ENCODE measurements around the gene DEPP1.

DEPP1 gene

GRCh38 chr10:44980309-44981171, 1.9 kb upstream of the DEPP1 start:
- Histone ChIP-seq H3K4me2 (peak overlapping the region; percentile 90 to 100 (median 97)), H3K4me3 (no peak overlapping the region)

DNA sequence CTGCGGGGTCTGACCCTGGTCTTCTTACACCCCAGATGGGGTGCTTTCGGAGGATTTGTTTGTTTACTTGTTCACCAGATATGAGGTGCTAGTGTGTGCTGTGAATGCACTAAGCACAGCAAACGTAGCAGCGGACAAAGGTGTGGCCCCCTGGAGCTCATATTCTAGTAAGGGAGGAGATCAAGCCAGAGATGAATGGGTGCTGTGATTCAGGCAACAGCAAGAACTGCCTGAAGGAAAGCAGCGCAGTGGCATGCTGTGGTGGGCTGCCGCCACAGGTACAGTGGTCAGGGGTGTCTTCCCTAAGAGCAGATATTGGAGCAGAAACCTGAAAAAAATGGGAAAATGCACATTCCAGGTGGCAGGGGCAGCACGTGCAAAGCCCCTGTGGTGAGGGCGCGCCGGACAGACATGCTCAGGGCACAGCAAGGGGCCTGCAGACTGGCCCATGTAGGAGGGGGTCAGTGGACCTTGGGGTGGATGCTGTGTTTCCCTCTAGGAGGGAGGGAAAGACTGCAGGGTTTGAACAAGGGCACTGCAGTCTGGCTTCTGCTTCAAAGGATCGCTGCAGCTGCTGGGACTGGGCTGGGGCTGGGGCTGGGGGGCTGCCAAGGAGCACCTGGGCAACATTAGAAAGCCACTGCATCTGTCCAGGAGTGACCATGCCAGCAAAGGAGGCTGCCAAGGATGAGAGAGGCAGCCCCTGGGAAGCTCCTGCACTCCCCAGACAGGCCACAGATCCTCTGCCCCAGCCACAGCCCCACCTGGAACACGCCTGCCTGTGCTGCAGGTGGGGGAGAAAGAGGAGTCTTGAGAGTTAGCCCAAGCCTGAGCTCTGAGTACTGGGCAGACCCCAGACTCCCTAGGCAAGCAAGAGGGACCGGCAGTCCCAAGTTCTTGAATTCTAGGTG, 927 bp upstream of the DEPP1 start:
- H3K4me1 ChIP-seq = peaks cover 81 to 98% (median 90%) of the 10 kb centered on the region in 10 experiments
- no peaks in the 10 kb centered on the region for H3K9me3 ChIP-seq (replicated peaks in 1 of 11)
- H3K4me2 ChIP-seq = peak overlapping the region; percentile 90 to 100 (median 97)
- H4K20me1 ChIP-seq = peaks cover 0 to 88% (median 17%) of the 10 kb centered on the region in 11 experiments; a peak in 11 of 22 replicates
- H3K27me3 ChIP-seq = no peaks in the 10 kb centered on the region
- peaks cover 0 to 88% (median 16%) of the 10 kb centered on the region in 11 experiments; a peak in 15 of 22 replicates for H3K36me3 ChIP-seq
- no peak for TF ChIP-seq Cebpa-rat (IDR thresholded peaks at IDR 0.05)
- peak overlapping the region; percentile 47 to 81 (median 76); a peak in 19 of 22 replicates for H3K27ac ChIP-seq
- peak overlapping the region in 3 of 10 experiments; percentile 62 to 68 (median 67); a peak in 4 of 20 replicates for H3K4me3 ChIP-seq
- peak overlapping the region; percentile 71 to 86 (median 78); a peak in 20 of 22 replicates for H3K9ac ChIP-seq

More at GRCh38 chr10:44980309-44981171, 1.9 kb upstream of the DEPP1 start:
- peaks cover 0 to 97% (median 26%) of the 10 kb centered on the region in 11 experiments; a peak in 18 of 22 replicates for H3K36me3 ChIP-seq
- peak overlapping the region in 10 of 11 experiments; percentile 12 to 81 (median 72); a peak in 16 of 22 replicates for H3K27ac ChIP-seq
- peaks cover 73 to 93% (median 82%) of the 10 kb centered on the region in 10 experiments for H3K4me1 ChIP-seq
- H4K20me1 ChIP-seq = peaks cover 0 to 98% (median 17%) of the 10 kb centered on the region in 11 experiments; a peak in 11 of 22 replicates
- peak overlapping the region in 4 of 11 experiments; percentile 16 to 86 (median 78); a peak in 3 of 22 replicates for H3K9ac ChIP-seq
- TF ChIP-seq Cebpa-rat (IDR thresholded peaks at IDR 0.05) = no peak
- no peaks in the 10 kb centered on the region for H3K27me3 ChIP-seq
- H3K9me3 ChIP-seq (replicated peaks in 1 of 11) = no peaks in the 10 kb centered on the region

DNA sequence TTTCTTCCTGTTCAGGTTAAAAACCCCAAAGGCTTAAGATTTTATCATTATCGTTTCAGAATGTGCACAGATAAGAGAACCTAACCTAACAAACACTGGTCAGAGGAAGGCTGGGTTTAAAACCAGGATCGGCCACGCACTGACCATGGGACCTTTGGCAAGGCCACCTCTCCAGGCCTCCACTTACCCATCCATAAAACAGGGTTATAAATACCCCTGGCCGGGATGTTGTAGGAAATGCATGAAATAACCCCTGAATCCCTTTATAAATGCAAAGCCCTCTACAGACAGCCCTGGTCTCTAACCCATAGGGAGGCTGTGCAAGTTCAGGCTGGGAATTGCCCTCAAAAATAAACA, 418 bp downstream of the DEPP1 start:
- H3K4me2 ChIP-seq = peak overlapping the region; percentile 90 to 100 (median 97)
- H3K4me1 ChIP-seq = peaks cover 94 to 98% (median 98%) of the 10 kb centered on the region in 10 experiments
- peaks cover 0 to 88% (median 6%) of the 10 kb centered on the region in 11 experiments; a peak in 11 of 22 replicates for H3K36me3 ChIP-seq
- peak overlapping the region; percentile 47 to 81 (median 76) for H3K27ac ChIP-seq
- H3K4me3 ChIP-seq = peak overlapping the region; percentile 61 to 68 (median 64)
- no peaks in the 10 kb centered on the region for H3K27me3 ChIP-seq
- peaks cover 0 to 74% (median 17%) of the 10 kb centered on the region in 11 experiments; a peak in 11 of 22 replicates for H4K20me1 ChIP-seq
- no peaks in the 10 kb centered on the region for H3K9me3 ChIP-seq (replicated peaks in 1 of 11)
- H3K9ac ChIP-seq = peak overlapping the region; percentile 71 to 86 (median 78)
- TF ChIP-seq Cebpa-rat (IDR thresholded peaks at IDR 0.05) = no peak

DNA sequence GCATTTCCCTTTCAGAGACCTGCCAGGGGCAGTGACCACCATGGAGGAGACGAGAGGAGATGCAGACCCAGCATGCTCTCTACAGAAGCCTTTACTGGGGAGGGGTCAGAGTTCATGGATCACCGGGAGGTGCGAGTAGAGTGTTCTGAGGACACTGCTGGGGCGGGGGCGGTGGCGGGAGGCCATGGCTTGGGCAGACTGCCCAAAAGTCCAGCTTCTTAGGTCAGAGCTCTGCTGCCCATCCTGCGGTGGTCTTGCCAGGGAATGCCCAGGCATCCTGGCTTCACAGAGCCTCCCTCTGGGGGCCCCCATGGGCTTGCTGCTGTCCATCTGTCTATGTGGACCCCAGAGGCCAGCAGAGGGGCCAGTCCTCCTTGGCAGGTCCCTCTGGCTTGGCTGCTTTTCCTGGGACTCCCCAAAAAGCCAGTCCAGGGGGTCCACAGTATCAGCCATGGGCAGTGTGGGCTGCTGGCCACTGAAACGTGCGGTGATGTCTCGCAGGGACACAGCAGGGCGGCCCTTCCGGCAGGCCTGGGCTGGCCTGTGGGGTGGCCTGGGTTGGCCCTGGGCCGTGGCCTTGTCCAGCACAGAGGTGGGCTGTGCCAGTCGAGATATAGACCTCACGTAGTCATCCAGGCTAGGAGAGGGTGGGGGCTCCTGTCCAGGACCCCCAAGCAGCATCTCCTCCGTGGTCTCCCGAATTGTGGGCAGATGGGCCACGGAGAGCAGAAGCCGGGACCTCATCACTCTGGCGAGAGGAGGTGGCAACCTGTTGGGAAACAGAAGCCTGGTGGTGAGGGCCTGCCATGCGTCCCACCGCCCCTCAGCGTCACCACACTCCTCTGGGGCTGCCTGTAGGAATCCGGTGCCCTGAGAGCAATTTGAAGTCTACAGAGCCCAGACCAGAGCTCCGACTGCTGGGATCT, 1.1 kb downstream of the DEPP1 start:
- no peaks in the 10 kb centered on the region for H3K9me3 ChIP-seq (replicated peaks in 1 of 11)
- H3K36me3 ChIP-seq = peaks cover 0 to 88% (median 6%) of the 10 kb centered on the region in 11 experiments; a peak in 12 of 22 replicates
- H3K4me1 ChIP-seq = peaks cover 97 to 99% (median 98%) of the 10 kb centered on the region in 10 experiments
- no peaks in the 10 kb centered on the region for H3K27me3 ChIP-seq
- peak overlapping the region; percentile 61 to 68 (median 64) for H3K4me3 ChIP-seq
- peak overlapping the region; percentile 90 to 100 (median 97) for H3K4me2 ChIP-seq
- TF ChIP-seq Cebpa-rat (IDR thresholded peaks at IDR 0.05) = no peak
- H4K20me1 ChIP-seq = peaks cover 0 to 68% (median 17%) of the 10 kb centered on the region in 11 experiments; a peak in 11 of 22 replicates
- H3K27ac ChIP-seq = peak overlapping the region; percentile 47 to 81 (median 76)
- peak overlapping the region; percentile 71 to 86 (median 78) for H3K9ac ChIP-seq

GRCh38 chr10:44976352-44977198, 2.0 kb downstream of the DEPP1 start:
- peaks cover 0 to 88% (median 15%) of the 10 kb centered on the region in 11 experiments; a peak in 16 of 22 replicates for H3K36me3 ChIP-seq
- H3K27ac ChIP-seq = peak overlapping the region in 9 of 11 experiments; percentile 24 to 81 (median 76); a peak in 14 of 22 replicates
- peaks cover 94 to 99% (median 98%) of the 10 kb centered on the region in 10 experiments for H3K4me1 ChIP-seq
- H3K9ac ChIP-seq = peak overlapping the region; percentile 71 to 86 (median 78); a peak in 21 of 22 replicates
- H3K9me3 ChIP-seq (replicated peaks in 1 of 11) = no peaks in the 10 kb centered on the region
- no peaks in the 10 kb centered on the region for H3K27me3 ChIP-seq
- TF ChIP-seq Cebpa-rat (IDR thresholded peaks at IDR 0.05) = no peak
- peak overlapping the region; percentile 61 to 68 (median 64); a peak in 19 of 20 replicates for H3K4me3 ChIP-seq
- H3K4me2 ChIP-seq = peak overlapping the region; percentile 90 to 100 (median 97)
- peaks cover 0 to 58% (median 17%) of the 10 kb centered on the region in 11 experiments; a peak in 10 of 22 replicates for H4K20me1 ChIP-seq

DNA sequence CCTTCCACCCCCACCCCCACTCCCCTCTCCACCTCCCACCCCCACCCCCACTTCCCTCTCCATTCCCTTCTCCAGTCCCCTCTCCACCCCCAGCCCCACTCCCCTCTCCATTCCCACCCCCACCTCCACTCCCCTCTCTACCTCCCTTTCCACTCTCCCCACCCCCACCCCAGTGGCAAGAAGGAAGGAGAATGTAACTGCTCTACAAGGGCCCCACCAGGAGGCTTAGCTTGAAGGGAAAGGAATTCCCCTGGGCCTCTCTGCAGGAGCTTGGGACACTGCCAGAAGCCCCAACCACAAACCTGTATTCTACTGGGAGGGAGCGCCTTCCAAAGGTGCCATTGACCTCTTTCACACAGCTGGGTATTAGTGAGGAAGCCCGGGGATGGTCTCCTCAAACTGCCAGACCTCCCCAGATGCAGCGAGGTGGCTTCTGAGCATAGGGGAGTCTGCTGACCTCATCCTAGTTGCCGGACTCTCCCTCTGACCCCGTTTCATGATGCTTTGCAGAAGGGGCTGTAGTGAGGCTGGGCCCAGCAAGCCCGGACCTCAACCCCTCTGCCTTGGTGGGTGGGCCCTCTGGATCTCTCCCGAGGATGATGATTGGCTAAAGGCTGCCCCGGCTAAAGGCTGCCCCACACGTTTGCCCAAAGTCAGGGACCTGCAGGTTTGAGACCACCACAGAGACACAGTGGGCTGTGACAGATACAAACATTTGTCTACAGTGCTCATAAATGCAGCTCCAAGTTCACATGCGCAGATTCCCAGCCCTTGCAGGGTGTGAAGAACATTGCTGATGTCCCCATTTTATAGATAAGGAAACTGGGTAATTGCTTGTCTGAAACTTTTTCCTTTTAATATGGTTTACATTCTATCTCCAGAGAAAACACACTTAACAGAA, 2.9 kb downstream of the DEPP1 start:
- peak overlapping the region in 10 of 11 experiments; percentile 26 to 98 (median 92); a peak in 17 of 22 replicates for H3K27ac ChIP-seq
- H3K4me1 ChIP-seq = peaks cover 85 to 99% (median 98%) of the 10 kb centered on the region in 10 experiments
- no peak for TF ChIP-seq Cebpa-rat (IDR thresholded peaks at IDR 0.05)
- H4K20me1 ChIP-seq = peaks cover 0 to 49% (median 16%) of the 10 kb centered on the region in 11 experiments; a peak in 9 of 22 replicates
- peak overlapping the region; percentile 22 to 86 (median 80); a peak in 19 of 22 replicates for H3K9ac ChIP-seq
- H3K27me3 ChIP-seq = no peaks in the 10 kb centered on the region
- peak overlapping the region; percentile 31 to 68 (median 63); a peak in 15 of 20 replicates for H3K4me3 ChIP-seq
- peaks cover 0 to 88% (median 24%) of the 10 kb centered on the region in 11 experiments; a peak in 18 of 22 replicates for H3K36me3 ChIP-seq
- no peaks in the 10 kb centered on the region for H3K9me3 ChIP-seq (replicated peaks in 1 of 11)
- peak overlapping the region; percentile 92 to 100 (median 99) for H3K4me2 ChIP-seq
